NCI-H226 (cell line): ENCODE measurements around the gene PHRF1.
"Not testable (repeated sequence)": the region's sequence is repeated elsewhere in the genome, so short reads cannot be mapped to it uniquely, and the experiment has no call there.

Source experiments
- DNase-seq: peaks from one replicate; pipeline ENCODE4 v3.0.0-alpha.2; 2015

The PHRF1 gene

GRCh38 chr11:574031-574570 is 2.2 kb upstream of the PHRF1 start:
- DNase-seq, result not testable (repeated sequence)

GRCh38 chr11:574632-575312 is 1.5 kb upstream of the PHRF1 start:
- DNase-seq, result no peak

- DNase-seq, result peak; percentile 39
These were observed 816 bp upstream of the PHRF1 start for GRCh38 chr11:575313-575995.

GRCh38 chr11:576811-577610 is 741 bp downstream of the PHRF1 start:
- DNase-seq, result no peak

- DNase-seq, result no peak
These were observed 1.3 kb downstream of the PHRF1 start for GRCh38 chr11:577611-577894.

- DNase-seq, result no peak
These were observed 2.2 kb downstream of the PHRF1 start for GRCh38 chr11:578276-579035.

GRCh38 chr11:579830-580601 is 3.7 kb downstream of the PHRF1 start:
- no peak for DNase-seq

GRCh38 chr11:581342-581741 is 5.1 kb downstream of the PHRF1 start:
- DNase-seq, result no peak

- DNase-seq, result no peak
These were observed 5.5 kb downstream of the PHRF1 start for GRCh38 chr11:581752-582151.

GRCh38 chr11:584287-584686 is 8.0 kb downstream of the PHRF1 start:
- DNase-seq, result no peak

- DNase-seq, result no peak
These were observed 10.4 kb downstream of the PHRF1 start for GRCh38 chr11:586376-587316.

- DNase-seq, result no peak
These were observed 11.3 kb downstream of the PHRF1 start for GRCh38 chr11:587546-587945.

- DNase-seq, result no peak
These were observed 11.7 kb downstream of the PHRF1 start for GRCh38 chr11:587978-588380.

GRCh38 chr11:589798-590197 is 13.5 kb downstream of the PHRF1 start:
- DNase-seq, result no peak

GRCh38 chr11:590997-591396 is 14.7 kb downstream of the PHRF1 start:
- DNase-seq, result no peak

GRCh38 chr11:592501-592900 is 16.2 kb downstream of the PHRF1 start:
- DNase-seq, result no peak

GRCh38 chr11:592918-593317 is 16.6 kb downstream of the PHRF1 start:
- DNase-seq, result no peak

- DNase-seq, result no peak
These were observed 17.1 kb downstream of the PHRF1 start for GRCh38 chr11:593347-593746.

GRCh38 chr11:595400-595799 is 19.1 kb downstream of the PHRF1 start:
- no peak for DNase-seq

GRCh38 chr11:596374-596773 is 20.1 kb downstream of the PHRF1 start:
- DNase-seq, result no peak

GRCh38 chr11:597166-597725 is 21.0 kb downstream of the PHRF1 start:
- no peak for DNase-seq
